SK-N-SH (cell line): Measurements from ENCODE around the gene VDAC1. TPM values are rescaled to one million over a fixed set of nuclear protein-coding genes. Genes with fewer than 3 reads are reported as not detected.
A peak's percentile ranks its signal among the peaks of the same experiment; 100 is the strongest.

Source experiments
- CTCF ChIA-PET: fragments of 300-600, 350-600 bp; formaldehyde crosslinking; extraction: SDS; loops from one replicate; lab custom pipeline; 2021; lab: Yijun Ruan, JAX
- POLR2A ChIA-PET: fragments of 350-600 bp; sonication (Branson Sonifier 250); formaldehyde crosslinking; extraction: SDS; loops from one replicate; lab custom pipeline; 2020; ENCODE audit warnings: antibody characterized with exemption, inconsistent platforms; lab: Yijun Ruan, JAX
- DNase-seq: peaks from one replicate; pipeline ENCODE4 v3.0.0; 2012
- H2AFZ ChIP-seq: fragments of 200-600 bp; sonication (generic); 2 replicates; pipeline ENCODE4 v1.8.1; 2016; ENCODE audit warnings: antibody characterized with exemption, mild to moderate bottlenecking, low read depth
- H3F3A ChIP-seq: fragments of 200-600 bp; sonication (generic); replicated peaks from 2 replicates; pipeline ENCODE3; 2016; ENCODE audit warnings: antibody characterized with exemption, mild to moderate bottlenecking; ENCODE audit not compliant: insufficient read depth
- H3K27ac ChIP-seq, 2 experiments: fragments of 200-500 bp in 1 of 2; fragments of 200-600 bp in 1 of 2; sonication (Bioruptor generic) in 1 of 2; sonication (generic), shearing (Covaris generic) in 1 of 2; 2 replicates each; pipeline versions ENCODE4 v1.5.1 to v1.6.1; 2014 to 2016; ENCODE audit warnings: low read depth in 2 of 2, inconsistent platforms in 1 of 2, low read length in 1 of 2, mild to moderate bottlenecking in 1 of 2, mixed read lengths in 1 of 2
- H3K27me3 ChIP-seq: fragments of 200-600 bp; sonication (generic), shearing (Covaris generic); 2 replicates; pipeline ENCODE4 v1.6.1; 2016; ENCODE audit warnings: mixed run types; ENCODE audit not compliant: insufficient read depth
- H3K36me3 ChIP-seq, 2 experiments: fragments of 200-500 bp in 1 of 2; fragments of 200-600 bp in 1 of 2; sonication (Bioruptor generic) in 1 of 2; sonication (generic) in 1 of 2; replicated peaks in 1 of 2; 2 replicates each; pipeline versions ENCODE3 to v1.5.1; 2014 to 2016; ENCODE audit warnings: low read length in 1 of 2, mild to moderate bottlenecking in 1 of 2; ENCODE audit not compliant: insufficient read depth in 2 of 2, control insufficient read depth in 1 of 2
- H3K4me1 ChIP-seq, 2 experiments: fragments of 200-500 bp in 1 of 2; fragments of 200-600 bp in 1 of 2; sonication (Bioruptor generic) in 1 of 2; sonication (generic), shearing (Covaris generic) in 1 of 2; 2 replicates each; pipeline versions ENCODE4 v1.5.1 to v1.6.1; 2014 to 2016; ENCODE audit warnings: low read depth in 1 of 2, low read length in 1 of 2, mixed run types in 1 of 2; ENCODE audit not compliant: insufficient read depth in 2 of 2, control insufficient read depth in 1 of 2
- H3K4me2 ChIP-seq: fragments of 200-600 bp; sonication (generic), shearing (Covaris generic); 2 replicates; pipeline ENCODE4 v1.6.1; 2017; ENCODE audit warnings: mixed run types
- H3K4me3 ChIP-seq, 2 experiments: fragments of 200-500 bp in 1 of 2; fragments of 200-600 bp in 1 of 2; sonication (Bioruptor generic) in 1 of 2; sonication (generic), shearing (Covaris generic) in 1 of 2; 2 replicates each; pipeline versions ENCODE4 v1.5.1 to v1.8.1; 2014 to 2016; ENCODE audit warnings: low read depth in 2 of 2, inconsistent platforms in 1 of 2, low read length in 1 of 2, mild to moderate bottlenecking in 1 of 2, mixed read lengths in 1 of 2, moderate library complexity in 1 of 2
- H3K79me2 ChIP-seq: fragments of 200-600 bp; sonication (generic); 2 replicates; pipeline ENCODE4 v1.8.1; 2017; ENCODE audit warnings: mild to moderate bottlenecking; ENCODE audit not compliant: insufficient read depth
- H3K9ac ChIP-seq: fragments of 200-600 bp; sonication (generic); 2 replicates; pipeline ENCODE4 v1.6.1; 2017; ENCODE audit warnings: mixed run types
- H3K9me2 ChIP-seq: fragments of 200-600 bp; sonication (generic); 2 replicates; pipeline ENCODE4 v1.6.1; 2017; ENCODE audit warnings: mixed run types
- H3K9me3 ChIP-seq: fragments of 200-600 bp; sonication (generic); 2 replicates; pipeline ENCODE4 v1.6.1; 2017; ENCODE audit warnings: mixed run types, mild to moderate bottlenecking, moderate library complexity
- H4K20me1 ChIP-seq: fragments of 200-600 bp; sonication (generic); 2 replicates; pipeline ENCODE4 v1.6.1; 2017; ENCODE audit warnings: mild to moderate bottlenecking, mixed run types; ENCODE audit not compliant: insufficient read depth
- CHD2 ChIP-seq: fragments of 150-350 bp; IDR thresholded peaks from 2 replicates; pipeline ENCODE4 v1.6.1; 2018; ENCODE audit warnings: low read length; ENCODE audit not compliant: partially characterized antibody
- CTCF ChIP-seq: fragments of 200-600 bp; sonication (generic); IDR thresholded peaks from 2 replicates; pipeline ENCODE4 v1.6.1; 2017; ENCODE audit warnings: antibody characterized with exemption, mild to moderate bottlenecking, moderate library complexity
- ELF1 ChIP-seq: IDR thresholded peaks from 2 replicates; pipeline ENCODE4 v1.4.0; 2012
- EZH2phosphoT487 ChIP-seq: fragments of 200-600 bp; sonication (generic); IDR thresholded peaks from 2 replicates; pipeline ENCODE4 v1.6.1; 2017; ENCODE audit warnings: low read depth, mixed run types, mild to moderate bottlenecking, antibody characterized with exemption, moderate library complexity, borderline replicate concordance
- FOSL2 ChIP-seq: IDR thresholded peaks from 2 replicates; pipeline ENCODE4 v1.4.0; 2012; ENCODE audit warnings: low read depth, mild to moderate bottlenecking, moderate library complexity, borderline replicate concordance
- JUND ChIP-seq: IDR thresholded peaks from 2 replicates; pipeline ENCODE4 v1.4.0; 2012
- MXI1 ChIP-seq: IDR thresholded peaks from 2 replicates; pipeline ENCODE4 v1.6.1; 2012; ENCODE audit warnings: mild to moderate bottlenecking, low read depth, low read length, improper control_type of control experiment
- NFIC ChIP-seq: IDR thresholded peaks from 2 replicates; pipeline ENCODE4 v1.4.0; 2012; ENCODE audit warnings: borderline replicate concordance
- NRF1 ChIP-seq: IDR thresholded peaks from 2 replicates; pipeline ENCODE4 v1.6.1; 2012; ENCODE audit warnings: low read depth, mild to moderate bottlenecking, low read length
- POLR2AphosphoS5 ChIP-seq: IDR thresholded peaks from 2 replicates; pipeline ENCODE4 v1.6.1; 2012; ENCODE audit warnings: low read depth, low read length
- RAD21 ChIP-seq: IDR thresholded peaks from 2 replicates; pipeline ENCODE4 v1.6.1; 2012; ENCODE audit warnings: mild to moderate bottlenecking, low read length
- RCOR1 ChIP-seq: fragments of 150-350 bp; IDR thresholded peaks from 2 replicates; pipeline ENCODE4 v1.6.1; 2017; ENCODE audit warnings: antibody characterized with exemption, low read length
- SIN3A ChIP-seq: IDR thresholded peaks from 2 replicates; pipeline ENCODE4 v1.6.1; 2012; ENCODE audit warnings: low read depth, mild to moderate bottlenecking, low read length, moderate library complexity, borderline replicate concordance
- TAF1 ChIP-seq: IDR thresholded peaks from 2 replicates; pipeline ENCODE4 v1.6.1; 2012; ENCODE audit warnings: low read depth, mild to moderate bottlenecking, low read length, moderate library complexity, borderline replicate concordance
- TEAD4 ChIP-seq: IDR thresholded peaks from 2 replicates; pipeline ENCODE4 v1.4.0; 2012; ENCODE audit warnings: mild to moderate bottlenecking, borderline replicate concordance; ENCODE audit not compliant: insufficient read depth
- YY1 ChIP-seq: IDR thresholded peaks from 2 replicates; pipeline ENCODE4 v1.4.0; 2012; ENCODE audit warnings: low read depth, mild to moderate bottlenecking
- ZBTB33 ChIP-seq: IDR thresholded peaks from 2 replicates; pipeline ENCODE4 v1.4.0; 2012; ENCODE audit warnings: low read depth, borderline replicate concordance
- WGBS: methylation state at CpG from one replicate; pipeline ENCODE4 v1.1.6; 2017; ENCODE audit warnings: low lambda C conversion rate; 5-methylcytosine and 5-hydroxymethylcytosine counted together
- polyA plus RNA-seq, 3 experiments: library from polyadenylated mRNA; depleted of rRNA; stranded (reverse); fragments of >200 nt; gene quantifications; 2 replicates each; pipeline ENCODE4 v1.2.3, GENCODE V29; 2012
- TF ChIP-seq, protein P1 (sequence below): IDR thresholded peaks from 2 replicates; pipeline ENCODE4 v1.4.0; 2012; ENCODE audit warnings: low read depth
- TF ChIP-seq, protein P2 (sequence below): IDR thresholded peaks from 2 replicates; pipeline ENCODE4 v1.4.0; 2012; ENCODE audit warnings: low read depth, borderline replicate concordance
- TF ChIP-seq, protein P3 (sequence below): fragments of 150-350 bp; IDR thresholded peaks from 2 replicates; pipeline ENCODE4 v1.6.1; 2017; ENCODE audit warnings: antibody characterized with exemption, low read length, low read depth, borderline replicate concordance

VDAC1 gene
- polyA plus RNA-seq, 1 of the 3 experiments (the other 2 are of a cell fraction) = 166 TPM

- Histone ChIP-seq H3K36me3 (peaks cover 28 to 39% of the 10 kb centered on the region in 2 experiments), H3K9me3 (no peaks in the 10 kb centered on the region), H3K9ac (no peak overlapping the region), H3K4me3 (no peak overlapping the region), H4K20me1 (peaks cover 90% of the 10 kb centered on the region), H2AFZ (no peak overlapping the region), H3K79me2 (peaks cover 99% of the 10 kb centered on the region), H3K4me1 (peaks cover 29 to 38% of the 10 kb centered on the region in 2 experiments; a peak in 2 of 4 replicates), H3K4me2 (peak overlapping the region; percentile 42), H3K9me2 (no peaks in the 10 kb centered on the region), H3K27me3 (no peaks in the 10 kb centered on the region), H3F3A (peaks cover 18% of the 10 kb centered on the region), H3K27ac (peak overlapping the region in 1 of 2 experiments; percentile 58; a peak in 1 of 4 replicates)
- ChIA-PET POLR2A (no interaction called here), CTCF (interaction anchor here (0.7 to 8.0 kb wide), 5 partner anchors 10 to 148 kb away, joined by 3 to 62 read pairs (median 4); no protein-coding TSS in a partner anchor)
- 90% methylated on average over 7 of the region's 8 CpGs for WGBS
- no peak for DNase-seq
- TF ChIP-seq, protein P1, sequence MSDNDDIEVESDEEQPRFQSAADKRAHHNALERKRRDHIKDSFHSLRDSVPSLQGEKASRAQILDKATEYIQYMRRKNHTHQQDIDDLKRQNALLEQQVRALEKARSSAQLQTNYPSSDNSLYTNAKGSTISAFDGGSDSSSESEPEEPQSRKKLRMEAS = no peak
- TF ChIP-seq, protein P2, sequence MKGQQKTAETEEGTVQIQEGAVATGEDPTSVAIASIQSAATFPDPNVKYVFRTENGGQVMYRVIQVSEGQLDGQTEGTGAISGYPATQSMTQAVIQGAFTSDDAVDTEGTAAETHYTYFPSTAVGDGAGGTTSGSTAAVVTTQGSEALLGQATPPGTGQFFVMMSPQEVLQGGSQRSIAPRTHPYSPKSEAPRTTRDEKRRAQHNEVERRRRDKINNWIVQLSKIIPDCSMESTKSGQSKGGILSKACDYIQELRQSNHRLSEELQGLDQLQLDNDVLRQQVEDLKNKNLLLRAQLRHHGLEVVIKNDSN = no peak
- TF ChIP-seq ELF1 = no peak
- no peak for TF ChIP-seq RCOR1
- no peak for TF ChIP-seq CHD2
- no peak for TF ChIP-seq YY1
- no peak for TF ChIP-seq NFIC
- TF ChIP-seq FOSL2 = no peak
- no peak for TF ChIP-seq SIN3A
- TF ChIP-seq JUND = no peak
- TF ChIP-seq ZBTB33 = no peak
- TF ChIP-seq, protein P3, sequence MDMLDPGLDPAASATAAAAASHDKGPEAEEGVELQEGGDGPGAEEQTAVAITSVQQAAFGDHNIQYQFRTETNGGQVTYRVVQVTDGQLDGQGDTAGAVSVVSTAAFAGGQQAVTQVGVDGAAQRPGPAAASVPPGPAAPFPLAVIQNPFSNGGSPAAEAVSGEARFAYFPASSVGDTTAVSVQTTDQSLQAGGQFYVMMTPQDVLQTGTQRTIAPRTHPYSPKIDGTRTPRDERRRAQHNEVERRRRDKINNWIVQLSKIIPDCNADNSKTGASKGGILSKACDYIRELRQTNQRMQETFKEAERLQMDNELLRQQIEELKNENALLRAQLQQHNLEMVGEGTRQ = no peak
- no peak for TF ChIP-seq TAF1
- TF ChIP-seq EZH2phosphoT487 = no peak
- TF ChIP-seq MXI1 = no peak
- no peak for TF ChIP-seq POLR2AphosphoS5
- no peak for TF ChIP-seq TEAD4
- no peak for TF ChIP-seq CTCF
- TF ChIP-seq RAD21 = no peak
- no peak for TF ChIP-seq NRF1
Observed at GRCh38 chr5:133992429-133993155, 12.2 kb downstream of the VDAC1 start.
